Measurements from ENCODE around the gene UBB.

- TF ChIP-seq CTCF (IDR thresholded peaks at IDR 0.05; ENCODE audit: insufficient read depth, low read depth, low read length) (no peak), EZH2 (IDR thresholded peaks at IDR 0.05; ENCODE audit: insufficient read depth, low read length) (no peak)
These were observed 44.3 kb downstream of the UBB start for GRCh38 chr17:16425202-16425601.
